NT2/D1 (cell line): ENCODE results near the gene PAQR7.

Source experiments
- YY1 ChIP-seq: IDR thresholded peaks from 2 replicates; pipeline ENCODE4 v1.6.1; 2011; ENCODE audit not compliant: insufficient read length, insufficient read depth
- ZNF274 ChIP-seq: IDR thresholded peaks from 2 replicates; pipeline ENCODE4 v1.6.1; 2011; ENCODE audit warnings: mild to moderate bottlenecking, low read depth, low read length

GRCh38 chr1:25863486-25864262, 11.8 kb downstream of the PAQR7 start:
- TF ChIP-seq ZNF274, result no peak
- TF ChIP-seq YY1, result no peak
